GM21526 (cell line): ENCODE results near the gene TMTC4.
A peak's percentile ranks its signal among the peaks of the same experiment; 100 is the strongest.
"Not testable (repeated sequence)": the region's sequence is repeated elsewhere in the genome, so short reads cannot be mapped to it uniquely, and the experiment has no call there.

Experiments used
- ATAC-seq: cut with Tn5 transposase; IDR thresholded peaks from one replicate; pipeline ENCODE4 v1.9.1; 2021; ENCODE audit warnings: moderate library complexity; ENCODE audit not compliant: unreplicated experiment, low FRiP score

The TMTC4 gene, protein sequence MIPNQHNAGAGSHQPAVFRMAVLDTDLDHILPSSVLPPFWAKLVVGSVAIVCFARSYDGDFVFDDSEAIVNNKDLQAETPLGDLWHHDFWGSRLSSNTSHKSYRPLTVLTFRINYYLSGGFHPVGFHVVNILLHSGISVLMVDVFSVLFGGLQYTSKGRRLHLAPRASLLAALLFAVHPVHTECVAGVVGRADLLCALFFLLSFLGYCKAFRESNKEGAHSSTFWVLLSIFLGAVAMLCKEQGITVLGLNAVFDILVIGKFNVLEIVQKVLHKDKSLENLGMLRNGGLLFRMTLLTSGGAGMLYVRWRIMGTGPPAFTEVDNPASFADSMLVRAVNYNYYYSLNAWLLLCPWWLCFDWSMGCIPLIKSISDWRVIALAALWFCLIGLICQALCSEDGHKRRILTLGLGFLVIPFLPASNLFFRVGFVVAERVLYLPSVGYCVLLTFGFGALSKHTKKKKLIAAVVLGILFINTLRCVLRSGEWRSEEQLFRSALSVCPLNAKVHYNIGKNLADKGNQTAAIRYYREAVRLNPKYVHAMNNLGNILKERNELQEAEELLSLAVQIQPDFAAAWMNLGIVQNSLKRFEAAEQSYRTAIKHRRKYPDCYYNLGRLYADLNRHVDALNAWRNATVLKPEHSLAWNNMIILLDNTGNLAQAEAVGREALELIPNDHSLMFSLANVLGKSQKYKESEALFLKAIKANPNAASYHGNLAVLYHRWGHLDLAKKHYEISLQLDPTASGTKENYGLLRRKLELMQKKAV

DNA sequence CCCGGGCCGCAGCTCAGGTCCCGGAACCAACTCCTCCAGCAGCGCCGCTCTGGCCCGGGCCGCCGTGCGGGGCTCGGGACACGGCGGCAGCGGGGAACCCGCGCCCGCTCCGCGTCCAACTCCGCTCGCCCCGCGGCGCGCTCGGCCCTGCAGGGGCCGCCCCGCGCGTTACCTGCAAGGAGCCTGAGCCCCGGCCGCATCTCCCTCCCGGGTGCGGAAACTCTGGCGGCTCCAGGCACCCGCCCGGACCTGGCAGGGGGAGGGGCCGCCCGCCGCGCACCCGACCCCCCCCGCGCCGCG lies at the start of gene TMTC4:
Gene TMTC4, minus strand, starts transcription at position 224 of the 300 bp plus-strand sequence. CDS start 4,433 bp downstream, outside the sequence.
- peak; percentile 43 for ATAC-seq

DNA sequence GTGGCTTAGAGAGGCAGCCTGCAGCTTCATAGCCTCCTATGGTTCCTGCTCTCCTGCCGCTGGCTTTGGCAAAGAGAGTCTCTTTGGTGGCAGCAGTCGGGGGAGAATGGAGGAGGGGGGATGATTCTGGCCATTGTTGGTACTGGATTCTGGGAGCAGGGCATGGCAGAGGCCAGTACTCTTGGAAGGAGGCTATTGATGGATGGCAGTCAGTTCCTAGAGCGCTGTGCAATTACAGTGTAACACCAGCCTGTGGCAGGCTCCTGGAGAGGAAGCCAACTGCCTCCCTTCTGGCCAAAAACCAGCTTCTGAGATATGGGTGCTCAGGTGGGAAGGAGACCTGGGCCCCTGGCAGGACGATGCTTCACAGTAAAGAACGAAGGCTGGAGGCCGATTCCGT lies 47.9 kb upstream of the TMTC4 start:
- ATAC-seq, result no peak

DNA sequence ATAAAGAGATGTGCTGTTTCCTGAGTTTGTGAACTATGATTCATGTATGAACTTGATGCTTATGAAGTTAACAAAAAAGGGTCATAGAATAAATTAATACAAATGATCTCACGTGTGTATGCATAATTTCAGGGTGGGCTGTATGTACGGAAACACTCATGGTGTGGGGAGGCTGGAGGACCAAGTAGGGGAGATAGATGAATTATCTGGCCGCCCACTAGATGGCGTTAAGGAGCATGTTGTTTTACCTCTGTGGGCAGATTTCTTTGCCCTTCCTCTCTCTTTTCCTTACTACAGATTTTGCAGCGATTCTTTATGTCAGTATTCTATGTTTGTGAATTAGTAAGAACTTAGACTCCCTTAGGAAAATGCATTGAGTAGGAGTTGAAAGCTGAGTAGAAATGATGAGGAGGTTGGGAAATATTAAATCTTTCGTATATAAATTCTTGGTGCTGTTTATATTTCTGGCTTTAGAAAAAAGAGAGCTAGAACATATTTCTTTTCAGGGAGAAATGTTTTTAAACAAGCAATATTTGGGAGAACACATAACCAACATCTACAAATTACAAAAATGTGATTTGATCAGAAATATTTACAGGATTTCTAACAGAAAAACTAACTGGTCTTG lies 47.4 kb upstream of the TMTC4 start:
- ATAC-seq, result peak; percentile 83

DNA sequence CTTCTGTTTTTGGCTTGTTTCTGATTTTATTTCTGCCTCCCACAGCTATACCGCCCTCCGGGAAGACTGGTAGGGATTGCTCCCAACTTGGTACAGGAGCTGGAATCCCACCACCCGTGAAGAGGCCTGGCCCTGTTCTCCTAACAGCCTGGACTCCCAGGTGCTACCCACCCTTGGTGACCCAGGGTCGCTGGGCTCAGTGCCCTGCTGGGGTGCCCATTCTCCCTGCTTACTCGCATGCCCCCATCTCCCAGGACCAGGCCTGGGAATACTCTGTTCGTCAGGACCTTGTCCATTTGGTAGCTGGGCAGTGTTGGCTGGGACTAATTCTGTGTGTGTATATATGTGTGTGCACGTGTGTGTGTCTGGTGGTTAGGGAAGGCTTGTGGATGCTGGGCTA lies 41.0 kb upstream of the TMTC4 start:
- ATAC-seq, result no peak

DNA sequence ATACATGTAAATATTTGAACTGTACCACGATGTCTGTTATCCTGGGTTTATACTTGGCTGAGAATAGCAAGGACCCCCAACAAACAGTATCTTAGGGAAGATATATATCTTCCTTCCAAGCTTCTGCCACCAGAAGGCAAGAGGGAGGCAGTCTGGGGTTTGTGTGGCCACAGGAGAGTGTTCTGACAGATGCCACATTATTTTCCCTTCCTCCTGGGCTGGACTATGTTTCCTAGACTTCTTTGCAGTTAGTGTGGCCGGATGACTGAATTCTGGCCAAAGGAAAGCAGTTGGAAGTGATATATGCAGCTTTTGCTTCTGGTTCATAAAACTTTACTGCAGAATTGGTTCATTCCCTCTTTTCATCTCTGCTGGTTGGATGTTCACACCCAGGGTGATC lies 39.9 kb upstream of the TMTC4 start:
- no peak for ATAC-seq

DNA sequence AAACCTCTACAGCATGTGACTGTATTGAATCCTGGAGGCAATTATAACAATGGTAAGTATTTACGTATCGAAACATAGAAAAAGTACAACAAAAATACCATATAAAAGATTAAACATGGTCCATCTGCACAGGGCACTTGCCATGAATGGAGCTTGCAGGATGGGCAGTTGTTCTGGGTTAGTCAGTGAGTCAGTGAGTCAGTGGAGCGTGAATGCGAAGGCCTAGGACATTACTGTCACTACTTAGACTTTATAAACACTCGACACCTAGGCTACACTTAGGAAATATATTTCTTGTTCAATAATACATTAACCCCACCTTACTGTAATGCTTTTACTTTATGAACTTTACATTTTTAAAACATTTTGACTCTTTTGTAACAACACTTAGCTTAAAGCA lies 35.6 kb upstream of the TMTC4 start:
- ATAC-seq, result no peak

DNA sequence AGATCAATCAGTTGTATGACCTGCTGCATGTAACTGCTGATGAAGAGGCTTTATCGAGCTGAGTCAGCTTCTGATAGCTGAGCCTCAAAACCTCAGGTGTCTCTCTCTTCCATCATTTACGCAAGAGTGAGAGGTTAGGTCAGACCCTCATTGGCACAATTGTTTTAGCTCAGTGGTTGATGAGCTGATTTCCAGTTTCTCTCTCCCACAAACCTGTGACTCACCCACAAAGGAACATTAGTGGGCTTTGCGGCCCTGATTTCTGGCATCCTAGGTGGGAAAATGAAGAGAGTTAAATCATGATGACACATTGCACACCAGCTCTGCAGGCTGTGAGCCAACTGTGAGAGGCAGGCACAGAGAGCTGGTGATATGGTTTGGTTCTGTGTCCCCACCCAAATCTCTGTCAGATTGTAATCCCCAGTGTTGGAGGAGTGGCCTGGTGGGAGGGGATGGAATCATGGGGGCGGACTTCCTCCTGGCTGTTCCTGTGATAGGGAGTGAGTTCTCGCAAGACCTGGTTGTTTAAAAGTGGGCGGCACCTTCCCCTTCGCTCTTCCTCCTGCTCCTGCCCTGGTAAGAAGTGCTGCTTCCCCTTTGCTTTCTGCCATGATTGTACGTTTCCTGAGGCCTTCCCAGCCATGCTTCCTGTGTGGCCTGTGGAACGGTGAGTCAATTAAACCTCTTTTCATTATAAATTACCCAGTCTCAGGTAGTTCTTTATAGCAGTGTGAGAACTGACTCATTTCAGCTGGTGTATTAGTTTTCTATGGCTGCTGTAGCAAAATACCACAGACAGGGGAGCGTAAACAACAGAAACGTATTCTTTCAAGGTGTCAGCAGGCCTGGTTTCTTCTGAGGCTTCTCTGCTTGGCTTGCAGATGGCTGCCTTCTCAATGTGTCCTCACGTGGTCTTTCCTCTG lies 33.5 kb upstream of the TMTC4 start:
- no peak for ATAC-seq

DNA sequence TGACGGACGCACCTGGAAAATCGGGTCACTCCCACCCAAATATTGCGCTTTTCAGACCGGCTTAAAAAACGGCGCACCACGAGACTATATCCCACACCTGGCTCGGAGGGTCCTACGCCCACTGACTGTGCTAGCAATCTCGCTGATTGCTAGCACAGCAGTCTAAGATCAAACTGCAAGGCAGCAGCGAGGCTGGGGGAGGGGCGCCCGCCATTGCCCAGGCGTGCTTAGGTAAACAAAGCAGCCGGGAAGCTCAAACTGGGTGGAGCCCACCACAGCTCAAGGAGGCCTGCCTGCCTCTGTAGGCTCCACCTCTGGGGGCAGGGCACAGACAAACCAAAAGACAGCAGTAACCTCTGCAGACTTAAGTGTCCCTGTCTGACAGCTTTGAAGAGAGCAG lies 23.7 kb upstream of the TMTC4 start:
- not testable (repeated sequence) for ATAC-seq

DNA sequence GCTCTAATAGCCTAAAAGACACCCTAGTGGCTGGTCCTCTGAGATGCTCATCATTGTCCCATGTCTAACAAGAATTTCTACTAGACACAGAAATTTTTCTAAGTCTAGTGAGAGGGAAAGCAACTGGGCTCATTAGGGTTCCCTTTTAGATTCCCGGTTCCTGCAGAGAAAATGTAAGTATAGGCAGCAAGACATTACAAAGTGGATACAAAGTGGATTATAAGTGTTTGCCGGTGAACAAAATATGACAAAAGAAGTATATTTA lies 20.8 kb upstream of the TMTC4 start:
- ATAC-seq, result no peak

DNA sequence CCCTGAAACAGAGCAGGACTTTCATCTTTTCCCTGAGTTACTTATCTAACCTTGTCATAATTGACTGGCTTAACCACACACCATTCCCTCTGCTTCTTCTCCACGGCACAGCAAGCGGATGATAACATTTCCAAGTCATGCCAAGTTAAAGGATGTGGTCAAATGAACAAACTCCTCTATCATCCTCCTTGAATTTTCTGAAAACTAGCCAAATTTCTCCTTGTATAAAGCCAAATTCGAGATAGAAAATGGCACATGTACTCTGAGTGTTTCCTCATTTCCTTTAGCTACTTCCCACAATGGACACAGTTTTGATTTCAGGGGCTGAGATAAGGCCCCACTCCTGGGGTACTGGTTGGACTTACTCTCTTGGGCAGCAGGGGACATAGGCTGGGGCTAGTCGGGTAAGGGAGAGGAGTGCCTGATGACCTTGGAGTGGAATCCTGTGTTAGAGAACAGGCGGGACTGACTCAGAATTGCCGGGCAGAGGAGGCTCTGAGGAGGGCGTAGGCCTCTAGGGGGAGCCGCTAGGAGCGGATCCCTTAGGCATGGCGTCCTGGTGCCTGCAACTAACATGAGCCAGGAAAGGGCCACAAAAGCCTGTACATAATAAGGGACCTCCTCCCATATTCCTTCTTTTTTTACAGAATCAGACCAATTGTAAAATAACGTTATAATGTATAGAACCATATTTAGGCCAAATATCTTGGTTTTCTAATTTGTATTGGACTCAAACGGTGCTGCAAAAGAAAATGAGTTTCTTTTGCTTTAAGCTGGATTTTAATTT lies 20.3 kb upstream of the TMTC4 start:
- ATAC-seq, result no peak

DNA sequence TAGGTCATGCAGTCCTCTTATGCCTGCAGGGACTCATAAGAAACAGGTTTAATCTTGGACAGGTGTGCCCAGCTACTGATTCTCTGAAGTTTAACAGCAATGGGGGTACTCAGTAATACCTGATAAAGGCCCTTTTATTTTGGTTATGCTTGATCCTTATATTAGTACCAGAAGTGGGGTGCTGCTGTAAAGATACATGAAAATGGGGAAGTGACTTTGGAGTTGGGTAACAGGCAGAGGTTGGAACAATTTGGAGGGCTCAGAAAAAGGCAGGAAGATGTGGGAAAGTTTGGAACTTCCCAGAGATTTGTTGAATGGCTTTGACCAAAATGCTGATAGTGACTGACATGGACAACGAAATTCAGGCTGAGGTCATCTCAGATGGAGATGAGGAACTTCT lies 14.6 kb upstream of the TMTC4 start:
- ATAC-seq, result no peak

DNA sequence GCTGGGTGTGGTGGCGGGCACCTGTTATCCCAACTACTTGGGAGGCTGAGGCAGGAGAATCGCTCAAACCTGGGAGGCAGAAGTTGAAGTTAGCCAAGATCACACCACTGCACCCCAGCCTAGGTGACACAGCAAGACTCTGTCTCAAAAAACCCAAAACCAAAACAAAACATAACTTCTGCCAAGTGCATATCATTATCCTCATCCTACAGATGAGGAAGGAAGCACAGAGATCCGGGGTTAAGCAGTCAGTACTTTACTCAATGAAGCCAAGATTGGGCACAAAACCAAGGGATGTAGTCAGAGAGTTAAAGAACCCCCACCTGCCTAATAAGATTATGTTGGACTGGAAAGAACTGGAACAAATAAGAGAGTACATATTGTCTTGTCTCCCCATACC lies 5.5 kb upstream of the TMTC4 start:
- ATAC-seq, result no peak

DNA sequence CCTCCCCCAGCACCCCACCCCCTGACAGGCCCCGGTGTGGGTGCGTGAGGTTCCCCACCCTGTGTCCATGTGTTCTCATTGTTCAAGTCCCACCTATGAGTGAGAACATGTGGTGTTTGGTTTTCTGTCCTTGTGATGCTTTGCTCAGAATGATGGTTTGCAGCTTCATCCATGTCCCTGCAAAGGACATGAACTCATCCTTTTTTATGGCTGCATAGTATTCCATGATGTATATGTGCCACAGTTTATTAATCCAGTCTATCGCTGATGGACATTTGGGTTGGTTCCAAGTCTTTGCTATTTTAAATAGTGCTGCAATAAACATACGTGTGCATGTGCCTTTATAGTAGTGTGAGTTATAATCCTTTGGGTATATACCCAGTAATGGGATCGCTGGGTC lies 2.5 kb upstream of the TMTC4 start:
- ATAC-seq, result not testable (repeated sequence)

DNA sequence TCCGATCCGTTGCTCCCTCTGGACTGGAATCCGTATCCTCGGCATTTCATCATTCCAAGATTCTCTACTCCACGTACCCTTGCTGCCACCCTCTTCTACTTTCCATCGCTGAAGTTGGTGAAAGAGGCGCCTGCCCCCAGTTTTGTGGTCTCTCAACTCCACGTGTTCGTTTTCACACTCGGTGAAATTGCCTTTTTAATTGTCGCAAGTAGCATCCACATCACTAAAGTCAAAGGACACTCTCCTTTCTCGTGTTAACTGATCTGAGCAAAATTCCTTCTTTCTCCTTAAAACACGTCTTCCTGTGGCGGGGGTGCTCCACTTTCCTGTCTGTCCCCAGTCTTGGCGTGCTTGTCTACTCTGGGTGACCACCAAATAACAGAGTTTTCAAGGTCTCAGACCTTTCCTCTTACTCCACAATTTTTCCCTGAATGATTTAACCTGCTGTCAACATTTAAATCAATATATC lies 1.1 kb upstream of the TMTC4 start:
- ATAC-seq, result no peak

DNA sequence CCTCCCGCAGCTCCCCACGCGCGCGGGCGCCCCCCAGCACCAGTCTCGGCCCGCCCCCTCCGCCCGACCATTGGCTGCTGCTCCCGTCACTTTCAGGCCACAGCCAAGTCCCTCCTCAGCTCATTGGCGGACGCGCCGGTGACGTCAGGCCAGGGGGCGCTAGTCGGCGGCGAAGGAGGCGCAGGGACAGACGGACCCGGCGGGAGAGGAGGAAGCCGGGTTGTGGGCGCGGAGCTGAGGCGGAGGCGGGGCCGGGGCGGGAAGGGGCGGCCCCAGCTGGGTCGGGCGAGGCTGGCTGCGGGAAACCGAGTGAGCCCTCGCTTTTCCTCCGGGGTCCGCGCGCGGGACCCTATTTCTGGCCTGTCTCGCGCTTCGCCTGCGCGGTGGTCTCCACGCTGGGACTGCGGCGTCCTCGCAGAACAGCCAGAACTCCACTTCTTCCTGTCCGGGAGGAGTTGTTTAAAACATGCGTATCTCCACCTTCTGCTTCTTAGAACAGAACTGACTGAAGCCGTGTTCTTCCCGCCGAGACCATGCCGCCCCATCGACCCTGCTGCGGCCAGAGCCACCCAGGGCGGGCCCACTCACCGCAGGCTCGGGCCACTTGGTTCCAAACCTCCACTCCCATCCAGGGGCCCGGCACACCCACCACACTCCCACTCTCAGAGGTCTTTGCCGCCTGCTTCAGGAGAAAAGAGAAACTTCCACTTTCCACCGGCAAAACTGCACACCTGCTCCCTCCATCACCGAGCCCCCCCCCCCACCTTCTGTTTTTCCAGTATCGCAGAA lies 471 bp upstream of the TMTC4 start:
- ATAC-seq, result peak; percentile 96

DNA sequence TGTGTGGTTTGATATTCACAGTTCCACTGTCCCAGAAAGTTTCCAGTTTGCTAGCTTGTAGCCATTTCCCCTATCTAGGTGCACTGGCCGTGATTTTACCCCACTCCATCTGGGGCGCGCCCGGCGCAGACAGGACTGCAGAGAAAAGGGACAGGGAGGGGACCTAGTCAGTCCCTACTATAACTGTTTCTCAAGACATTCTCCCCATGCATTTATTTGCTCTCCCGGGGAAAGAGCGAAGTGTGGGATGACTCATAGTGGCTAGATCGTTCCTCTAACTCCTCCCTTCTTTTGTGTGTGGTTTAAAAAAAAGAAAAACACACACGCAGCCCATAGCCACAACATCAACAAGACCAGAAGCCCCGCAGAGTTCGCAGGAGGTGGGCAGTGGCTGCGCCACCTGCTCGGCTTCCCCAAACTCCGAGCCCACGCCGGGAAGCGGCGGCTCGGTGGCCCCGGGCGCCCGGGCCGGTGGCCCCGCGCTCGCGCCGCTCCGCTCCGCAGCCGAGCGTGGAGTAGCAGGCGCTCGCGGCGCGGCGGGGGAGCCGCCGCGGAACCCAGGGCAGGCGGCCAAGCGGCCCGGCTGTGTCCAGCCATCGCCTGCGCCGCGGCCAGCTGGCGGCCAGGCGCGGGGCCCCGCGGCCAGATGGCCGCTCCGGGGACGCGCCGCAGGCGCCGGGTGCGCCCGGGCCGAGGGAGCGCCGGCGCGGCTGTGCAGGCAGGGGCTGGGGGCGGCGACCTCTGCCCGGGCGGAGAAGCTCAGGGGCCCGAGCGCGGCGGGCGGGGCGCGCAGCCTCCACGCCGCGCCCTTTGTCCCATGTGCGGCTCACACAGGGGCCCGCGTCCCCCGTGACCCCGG lies 653 bp downstream of the TMTC4 start:
- ATAC-seq, result peak; percentile 32

DNA sequence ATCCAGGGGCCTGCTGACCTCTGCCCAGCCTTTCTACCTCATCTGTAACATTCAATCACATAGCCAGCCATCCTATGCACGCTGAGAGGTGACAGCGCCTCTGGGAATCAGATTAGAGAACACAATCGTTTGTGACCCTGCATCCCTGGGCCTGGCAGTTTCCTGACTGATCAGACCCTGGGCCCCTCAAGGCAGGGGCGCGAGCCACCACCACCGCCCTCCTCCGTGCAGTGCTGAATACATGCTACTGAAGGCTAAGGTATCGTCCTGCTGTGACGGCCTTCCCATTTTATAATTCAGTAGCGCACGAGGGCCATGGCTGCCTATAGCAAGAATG lies 1.3 kb downstream of the TMTC4 start:
- no peak for ATAC-seq

DNA sequence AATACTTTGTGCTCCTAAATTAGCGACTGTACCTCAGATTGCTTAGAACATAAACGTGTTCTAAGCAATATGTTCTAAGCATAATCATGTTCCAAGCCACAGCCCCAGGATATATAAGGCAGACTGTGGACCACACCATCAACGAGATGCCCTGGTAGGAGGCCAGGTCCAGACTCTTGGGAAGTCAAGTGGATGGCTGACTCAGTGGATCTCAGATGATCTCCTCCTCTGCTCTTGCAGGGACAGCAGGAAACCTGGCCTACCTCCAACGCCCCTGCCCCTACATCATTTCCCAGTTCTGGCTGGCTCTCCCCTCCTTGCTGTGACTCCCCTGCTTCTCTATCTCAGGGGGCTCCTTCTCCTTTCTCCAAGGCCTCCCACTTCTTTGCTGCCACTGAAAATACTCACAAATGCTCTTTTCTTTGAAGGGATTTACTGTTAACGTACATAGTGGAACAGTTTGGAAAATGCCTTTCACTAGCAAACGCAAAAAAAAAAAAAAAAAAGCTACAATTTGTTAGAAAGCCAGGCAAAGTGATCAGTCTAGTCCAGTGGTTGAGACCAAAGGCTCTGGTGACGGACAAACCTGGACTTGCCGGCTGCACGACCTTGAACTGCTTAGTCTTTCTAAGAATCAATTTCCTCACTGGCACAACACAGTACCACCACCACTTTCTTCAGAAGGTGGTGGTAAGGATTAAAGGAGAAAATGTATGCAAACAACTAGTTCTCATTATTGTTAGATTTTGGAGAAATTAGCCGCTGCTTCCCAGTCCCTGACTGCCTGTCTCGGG lies 3.0 kb downstream of the TMTC4 start:
- ATAC-seq, result no peak
